ENCODE measurements around the gene LAMB2.
A peak's percentile ranks its signal among the peaks of the same experiment; 100 is the strongest.

DNA sequence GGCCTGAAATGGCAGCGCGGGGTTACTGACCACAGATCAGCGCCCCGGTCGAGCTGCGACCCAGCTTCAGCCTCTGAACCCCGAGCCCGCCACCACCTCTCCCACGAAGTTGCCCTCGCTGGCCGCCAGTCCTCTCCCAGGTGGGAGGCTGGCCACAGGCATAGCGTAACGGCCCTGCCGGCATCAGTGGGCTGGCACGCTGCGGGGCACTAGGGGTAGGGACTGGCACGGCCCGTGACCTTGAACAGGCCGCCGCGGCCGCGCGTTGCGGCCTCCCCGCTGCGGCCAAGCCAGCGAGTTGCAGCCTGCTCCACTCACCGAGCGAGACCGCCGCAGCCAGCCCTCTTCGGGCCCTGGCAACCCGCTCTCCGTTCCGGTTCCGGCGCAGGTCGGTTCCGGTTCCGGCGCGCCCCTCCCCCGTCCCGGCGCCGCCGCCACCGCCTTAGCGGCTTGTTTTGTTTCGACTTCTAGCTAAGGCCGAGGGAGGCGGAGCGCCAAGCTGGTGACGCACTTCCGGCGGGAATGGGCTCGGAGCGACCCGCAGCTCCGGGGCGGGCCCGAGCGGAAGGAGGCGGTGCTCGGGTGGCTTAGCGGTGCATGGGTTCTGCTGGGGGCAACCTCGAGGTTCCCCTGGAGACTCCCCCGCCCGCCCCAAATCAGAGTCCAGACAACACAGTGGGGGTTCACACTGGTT is 12.3 kb downstream of the LAMB2 start, which contains the start of gene USP19:
- TF ChIP-seq EZH2 (IDR thresholded peaks at IDR 0.05): no peak
- TF ChIP-seq POLR2AphosphoS5 (IDR thresholded peaks at IDR 0.05; ENCODE audit: borderline replicate concordance, low read depth, low read length): peak; percentile 82

All from SK-N-MC (cell line).